Tibial artery (tissue), 4 donors: ENCODE results near the gene CTIF.
A peak's percentile ranks its signal among the peaks of the same experiment; 100 is the strongest.

ENCODE experiments used
- DNase-seq, 2 donors: peaks; one replicate each; pipeline ENCODE4 v3.0.0-alpha.2; 2019
- H3K27ac ChIP-seq, 2 donors: fragments of 200-600 bp; sonication (generic) in 1 of 2; 1 replicate in 1 of 2; 2 replicates in 1 of 2; pipeline ENCODE4 v1.5.1; 2018 to 2019; ENCODE audit warnings: mild to moderate bottlenecking in 1 of 2
- H3K27me3 ChIP-seq, 2 donors: fragments of 200-600 bp; sonication (generic) in 1 of 2; one replicate each; pipeline versions ENCODE4 v1.5.1 to v1.6.0; 2016 to 2019
- H3K36me3 ChIP-seq, 3 donors: fragments of 200-600 bp; sonication (generic) in 2 of 3; one replicate each; pipeline ENCODE4 v1.5.1; 2016 to 2019; ENCODE audit warnings: mild to moderate bottlenecking in 2 of 3
- H3K4me1 ChIP-seq, 4 donors: fragments of 200-600 bp; sonication (generic) in 2 of 4; 1 replicate in 3 of 4; 2 replicates in 1 of 4; pipeline ENCODE4 v1.5.1; 2016 to 2019
- H3K4me3 ChIP-seq, 2 donors: fragments of 200-600 bp; sonication (generic) in 1 of 2; 1 replicate in 1 of 2; 2 replicates in 1 of 2; pipeline ENCODE4 v1.5.1; 2018 to 2019; ENCODE audit warnings: mild to moderate bottlenecking in 2 of 2
- H3K9me3 ChIP-seq, 3 donors: fragments of 200-600 bp; sonication (generic) in 1 of 3; one replicate each; pipeline ENCODE4 v1.5.1; 2016 to 2019
- CTCF ChIP-seq, 2 experiments: fragments of 200-600 bp in 1 of 2; fragments of 450-650 bp in 1 of 2; IDR thresholded peaks; one replicate each; pipeline ENCODE4 v1.5.1; 2017 to 2019; ENCODE audit warnings: antibody characterized with exemption in 2 of 2, mild to moderate bottlenecking in 1 of 2, moderate library complexity in 1 of 2
- intact Hi-C: fragments of 100-400 bp; cut with DNase I; formaldehyde crosslinking; loops from one replicate; pipeline ENCODE4 v1.15.0; 2023; ENCODE audit warnings: low total_unique reads

The CTIF gene

GRCh38 chr18:48762836-48763718 is 224.2 kb downstream of the CTIF start:
- Histone ChIP-seq H3K27me3 (no peaks in the 10 kb centered on the region), H3K4me1 (peaks cover 0 to 23% (median 10%) of the 10 kb centered on the region in 4 donors), H3K27ac (no peak overlapping the region), H3K4me3 (no peak overlapping the region), H3K36me3 (peaks cover 34 to 71% (median 66%) of the 10 kb centered on the region in 3 donors), H3K9me3 (no peaks in the 10 kb centered on the region)
- no peak for TF ChIP-seq CTCF (IDR thresholded peaks at IDR 0.05)
- intact Hi-C loops = no loop called here
- no peak for DNase-seq

DNA sequence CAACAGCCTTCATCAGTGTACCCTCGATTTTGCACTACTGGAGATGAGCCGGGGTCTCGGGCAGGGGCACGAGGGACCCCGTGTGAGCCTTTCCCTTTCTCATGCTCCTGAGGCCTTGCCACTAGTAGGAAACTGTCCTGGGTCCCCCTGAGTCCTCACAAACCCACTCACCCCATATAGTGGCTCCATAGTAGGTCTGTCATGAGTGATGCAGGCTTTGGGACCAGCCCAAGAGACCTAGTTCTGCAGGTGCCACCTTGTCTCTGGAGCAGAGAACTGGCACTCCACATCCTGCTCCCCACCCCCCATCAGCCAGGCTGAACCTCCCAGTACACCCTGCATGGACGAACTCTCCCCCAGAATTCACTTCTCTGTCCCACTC is 224.9 kb downstream of the CTIF start:
- Histone ChIP-seq H3K4me1 (peaks cover 0 to 24% (median 10%) of the 10 kb centered on the region in 4 donors), H3K4me3 (no peak overlapping the region), H3K9me3 (no peaks in the 10 kb centered on the region), H3K36me3 (peaks cover 34 to 65% (median 60%) of the 10 kb centered on the region in 3 donors), H3K27me3 (no peaks in the 10 kb centered on the region), H3K27ac (no peak overlapping the region)
- no peak for TF ChIP-seq CTCF (IDR thresholded peaks at IDR 0.05)
- DNase-seq = no peak
- intact Hi-C loops = no loop called here

DNA sequence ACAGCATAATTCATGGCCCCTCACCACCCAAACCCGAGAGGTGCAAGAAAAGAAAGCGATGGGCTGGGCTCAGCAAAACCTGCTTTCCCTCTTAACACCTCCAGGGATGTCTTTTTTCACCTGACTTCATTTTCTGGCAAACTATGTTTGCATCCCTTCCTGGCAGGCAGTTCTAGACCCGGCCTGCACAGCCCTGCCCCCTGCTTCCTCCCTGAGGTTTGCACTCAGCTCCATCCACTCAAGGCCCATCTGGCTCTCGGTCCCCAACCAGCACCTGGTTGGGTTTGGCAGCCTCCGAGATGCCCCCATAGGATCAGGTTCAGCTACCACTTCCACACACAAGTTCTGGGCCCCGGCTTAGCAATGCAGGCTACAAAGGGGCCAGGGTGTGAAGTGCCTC is 226.2 kb downstream of the CTIF start:
- Histone ChIP-seq H3K4me3 (no peak overlapping the region), H3K4me1 (peaks cover 0 to 38% (median 12%) of the 10 kb centered on the region in 4 donors), H3K27ac (no peak overlapping the region), H3K36me3 (peaks cover 34 to 56% (median 52%) of the 10 kb centered on the region in 3 donors), H3K9me3 (no peaks in the 10 kb centered on the region), H3K27me3 (no peaks in the 10 kb centered on the region)
- intact Hi-C loops = no loop called here
- no peak for TF ChIP-seq CTCF (IDR thresholded peaks at IDR 0.05)
- no peak for DNase-seq

GRCh38 chr18:48766026-48766425 is 227.2 kb downstream of the CTIF start:
- DNase-seq = no peak
- Histone ChIP-seq H3K9me3 (no peaks in the 10 kb centered on the region), H3K4me1 (peaks cover 0 to 39% (median 11%) of the 10 kb centered on the region in 4 donors), H3K27me3 (no peaks in the 10 kb centered on the region), H3K36me3 (peaks cover 34 to 58% (median 52%) of the 10 kb centered on the region in 3 donors), H3K27ac (peak overlapping the region in 1 of 2 donors; percentile 36), H3K4me3 (no peak overlapping the region)
- TF ChIP-seq CTCF (IDR thresholded peaks at IDR 0.05) = no peak
- intact Hi-C loops = no loop called here

- H3K4me1 ChIP-seq = peaks cover 0 to 43% (median 14%) of the 10 kb centered on the region in 4 donors
- no peaks in the 10 kb centered on the region for H3K27me3 ChIP-seq
- peak overlapping the region; percentile 36 to 57 for H3K27ac ChIP-seq
- peaks cover 29 to 53% (median 47%) of the 10 kb centered on the region in 3 donors for H3K36me3 ChIP-seq
- intact Hi-C loops = no loop called here
- no peaks in the 10 kb centered on the region for H3K9me3 ChIP-seq
- TF ChIP-seq CTCF (IDR thresholded peaks at IDR 0.05) = no peak
- no peak overlapping the region for H3K4me3 ChIP-seq
- no peak for DNase-seq
Measured at GRCh38 chr18:48766487-48766886, 227.7 kb downstream of the CTIF start.
